Adrenal gland (tissue), 12 donors: ENCODE measurements around the gene FMNL2. TPM values are rescaled to one million over a fixed set of nuclear protein-coding genes. Genes with fewer than 3 reads are reported as not detected.

Experiments used
- DNase-seq, 7 donors: peaks; one replicate each; pipeline ENCODE4 v3.0.0-alpha.2; 2019 to 2020
- H3K27ac ChIP-seq, 5 donors: fragments of 200-600 bp; sonication (generic) in 4 of 5; 1 replicate in 3 of 5; 2 replicates in 2 of 5; pipeline versions ENCODE4 v1.5.1 to v1.8.0; 2016 to 2020; ENCODE audit warnings: mild to moderate bottlenecking in 1 of 5
- H3K27me3 ChIP-seq: fragments of 200-600 bp; 2 replicates; pipeline ENCODE4 v1.8.0; 2021
- H3K36me3 ChIP-seq, 2 donors: fragments of 200-600 bp; replicated peaks in 1 of 2; 1 replicate in 1 of 2; 2 replicates in 1 of 2; pipeline versions ENCODE4 v1.5.1 to v1.8.0; 2018 to 2022
- H3K4me1 ChIP-seq, 2 donors: fragments of 200-600 bp; replicated peaks in 1 of 2; 1 replicate in 1 of 2; 2 replicates in 1 of 2; pipeline versions ENCODE4 v1.5.1 to v1.8.0; 2018 to 2021
- H3K4me3 ChIP-seq, 4 donors: fragments of 200-600 bp; sonication (generic) in 3 of 4; one replicate each; pipeline ENCODE4 v1.5.1; 2016 to 2018
- H3K9me3 ChIP-seq, 3 donors: fragments of 200-600 bp; sonication (generic) in 1 of 3; replicated peaks in 1 of 3; 1 replicate in 2 of 3; 2 replicates in 1 of 3; pipeline versions ENCODE4 v1.5.1 to v1.8.0; 2016 to 2021
- POLR2A ChIP-seq, 2 donors: fragments of 450-650 bp; IDR thresholded peaks; one replicate each; pipeline ENCODE4 v1.6.1; 2017; ENCODE audit warnings: antibody characterized with exemption in 2 of 2, mild to moderate bottlenecking in 2 of 2, moderate library complexity in 1 of 2
- WGBS, 4 donors: extraction: QIAGEN DNeasy Blood & Tissue Kit in 2 of 4; methylation state at CpG; one replicate each; pipeline versions ENCODE4 v1.1.5 to v1.1.7; 2013 to 2017; 5-methylcytosine and 5-hydroxymethylcytosine counted together
- intact Hi-C, 2 donors: fragments of 100-400 bp; cut with DNase I; formaldehyde crosslinking; loops; one replicate each; pipeline versions ENCODE4 v1.14.1 to v1.15.0; 2022 to 2023
- polyA plus RNA-seq, 3 donors: library from polyadenylated mRNA; stranded (reverse); fragments of 200-250 nt in 2 of 3; fragments of 350-450 nt in 1 of 3; fragmentation: Illumina TruSeq in 1 of 3; extraction: RNeasy Lipid Tissue Mini Kit (QIAGEN cat#74804) in 1 of 3; gene quantifications; one replicate each; pipeline ENCODE4 v1.2.3, GENCODE V29; 2013 to 2014
- total RNA-seq, 9 donors: library from RNA; depleted of rRNA in 4 of 9; stranded (reverse); fragments of >200 nt in 4 of 9; fragments of 120-200 nt in 1 of 9; fragmentation: NEBNext Ultra II Directional in 1 of 9; extraction: Animal tissue kit (Norgen Biotek cat#: 25700) in 1 of 9; gene quantifications; one replicate each; pipeline versions ENCODE4 v1.1.0 to v1.2.4, GENCODE V29; 2013 to 2023
- TF ChIP-seq, protein P1 (sequence below), 6 experiments: fragments of 450-650 bp in 4 of 6; fragments of 200-600 bp in 2 of 6; sonication (generic) in 1 of 6; IDR thresholded peaks; 1 replicate in 5 of 6; 2 replicates in 1 of 6; pipeline versions ENCODE4 v1.5.1 to v1.8.0; 2016 to 2021; ENCODE audit warnings: antibody characterized with exemption in 6 of 6, mild to moderate bottlenecking in 2 of 6, moderate library complexity in 1 of 6
- donor health status: healthy with polysubstance abuse.
- donor health status: Bipolar disorder and iron deficiency.
- donor health status: DM: yes; HTN: yes; CAD: no.
- donor health status: DM: no; HTN: no; CAD: no.
- donor health status: DM: no; HTN: no; CAD: no.
- donor health status: DM: yes; HTN: yes; CAD: no.

FMNL2 gene
- total and polyA plus RNA-seq, 12 donors, result 23.5 to 54.2 (median 36.7) TPM

DNA sequence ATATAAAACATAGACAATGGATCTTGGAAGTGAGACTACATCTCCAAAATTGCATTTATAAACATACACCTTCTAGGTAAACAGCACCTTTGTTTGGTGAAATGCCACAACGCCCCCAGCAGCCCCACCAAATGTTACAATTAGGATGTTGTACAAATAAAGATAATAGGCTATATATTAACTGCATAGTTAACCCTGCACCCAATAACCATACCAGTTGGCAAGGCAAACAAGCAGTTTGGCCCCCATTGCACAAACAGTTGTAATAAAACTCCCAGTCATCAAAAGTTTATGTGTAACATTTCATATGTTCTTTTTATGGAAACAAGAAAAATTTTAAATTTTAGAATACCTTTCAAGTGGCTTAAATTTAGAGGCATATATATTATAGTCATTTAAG, 315.0 kb downstream of the FMNL2 start:
- Histone ChIP-seq H3K4me1 (peaks cover 5 to 23% of the 10 kb centered on the region in 2 donors), H3K4me3 (no peak overlapping the region), H3K9me3 (peaks cover 0 to 5% (median 0%) of the 10 kb centered on the region in 3 donors), H3K36me3 (peaks cover 0 to 11% of the 10 kb centered on the region in 2 donors), H3K27ac (no peak overlapping the region), H3K27me3 (no peaks in the 10 kb centered on the region)
- intact Hi-C loops, result no loop called here
- no peak for TF ChIP-seq POLR2A (IDR thresholded peaks at IDR 0.05)
- TF ChIP-seq, protein P1, sequence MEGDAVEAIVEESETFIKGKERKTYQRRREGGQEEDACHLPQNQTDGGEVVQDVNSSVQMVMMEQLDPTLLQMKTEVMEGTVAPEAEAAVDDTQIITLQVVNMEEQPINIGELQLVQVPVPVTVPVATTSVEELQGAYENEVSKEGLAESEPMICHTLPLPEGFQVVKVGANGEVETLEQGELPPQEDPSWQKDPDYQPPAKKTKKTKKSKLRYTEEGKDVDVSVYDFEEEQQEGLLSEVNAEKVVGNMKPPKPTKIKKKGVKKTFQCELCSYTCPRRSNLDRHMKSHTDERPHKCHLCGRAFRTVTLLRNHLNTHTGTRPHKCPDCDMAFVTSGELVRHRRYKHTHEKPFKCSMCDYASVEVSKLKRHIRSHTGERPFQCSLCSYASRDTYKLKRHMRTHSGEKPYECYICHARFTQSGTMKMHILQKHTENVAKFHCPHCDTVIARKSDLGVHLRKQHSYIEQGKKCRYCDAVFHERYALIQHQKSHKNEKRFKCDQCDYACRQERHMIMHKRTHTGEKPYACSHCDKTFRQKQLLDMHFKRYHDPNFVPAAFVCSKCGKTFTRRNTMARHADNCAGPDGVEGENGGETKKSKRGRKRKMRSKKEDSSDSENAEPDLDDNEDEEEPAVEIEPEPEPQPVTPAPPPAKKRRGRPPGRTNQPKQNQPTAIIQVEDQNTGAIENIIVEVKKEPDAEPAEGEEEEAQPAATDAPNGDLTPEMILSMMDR (IDR thresholded peaks at IDR 0.05), result no peak
- DNase-seq, result no peak
- WGBS, 4 donors, result 89 to 92% (median 90%) methylated on average over 1 of the region's 1 CpG

DNA sequence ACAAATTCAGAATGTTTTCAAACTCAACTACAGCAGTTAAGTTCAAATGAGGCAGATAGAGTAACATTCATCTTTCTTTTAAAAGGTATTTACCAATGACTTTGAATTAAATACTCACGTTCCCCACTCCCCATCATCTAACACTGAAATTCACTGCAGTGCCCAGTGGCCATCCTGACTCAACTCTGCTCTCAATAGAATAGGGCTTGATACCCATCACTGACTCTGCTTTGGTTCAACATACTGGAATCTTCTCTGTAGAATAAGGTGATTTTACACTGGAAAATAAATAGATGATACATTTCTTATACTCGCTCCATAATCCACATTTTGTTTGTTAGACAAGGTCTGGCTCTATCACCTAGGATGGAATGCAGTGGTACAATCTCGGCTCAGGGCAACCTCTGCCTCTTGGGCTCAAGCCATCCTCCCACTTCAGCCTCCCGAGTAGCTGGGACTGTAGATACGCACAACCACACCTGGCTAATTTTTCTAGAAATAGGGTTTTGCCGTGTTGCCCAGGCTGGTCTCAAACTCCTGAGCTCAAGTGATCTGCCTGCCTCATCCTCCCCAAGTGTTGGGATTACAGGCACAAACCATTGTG, 315.9 kb downstream of the FMNL2 start:
- H3K27ac ChIP-seq, result no peak overlapping the region
- DNase-seq, result no peak
- intact Hi-C loops, result no loop called here
- peaks cover 5 to 23% of the 10 kb centered on the region in 2 donors for H3K4me1 ChIP-seq
- no peak overlapping the region for H3K4me3 ChIP-seq
- H3K9me3 ChIP-seq, result peaks cover 0 to 5% (median 0%) of the 10 kb centered on the region in 3 donors
- TF ChIP-seq, protein P1 (IDR thresholded peaks at IDR 0.05), result no peak
- no peak for TF ChIP-seq POLR2A (IDR thresholded peaks at IDR 0.05)
- H3K36me3 ChIP-seq, result peaks cover 0 to 19% of the 10 kb centered on the region in 2 donors
- WGBS, 4 donors, result 95 to 97% (median 96%) methylated on average over 6 of the region's 6 CpGs
- H3K27me3 ChIP-seq, result no peaks in the 10 kb centered on the region

DNA sequence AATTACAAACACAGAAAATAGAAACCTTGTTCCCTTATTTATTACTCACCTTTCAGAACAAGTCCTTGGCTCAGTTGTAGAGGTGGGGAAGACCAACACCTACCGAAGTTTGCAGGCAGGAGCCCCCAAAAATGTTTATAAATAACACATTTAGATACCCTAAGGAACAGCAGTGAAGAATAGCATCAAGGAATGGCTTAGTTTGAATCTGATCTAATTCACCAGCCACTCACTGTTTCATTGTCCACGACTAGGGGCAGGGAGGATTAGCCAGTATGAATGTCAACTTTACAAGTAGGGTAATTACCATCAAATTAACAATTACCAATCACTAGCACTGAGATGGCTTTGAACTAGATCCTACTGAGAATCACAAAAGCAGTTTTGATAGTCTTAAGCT, 316.9 kb downstream of the FMNL2 start:
- H3K27ac ChIP-seq, result no peak overlapping the region
- DNase-seq, result no peak
- intact Hi-C loops, result no loop called here
- peaks cover 0 to 5% (median 0%) of the 10 kb centered on the region in 3 donors for H3K9me3 ChIP-seq
- H3K36me3 ChIP-seq, result peaks cover 0 to 28% of the 10 kb centered on the region in 2 donors
- H3K4me1 ChIP-seq, result peaks cover 5 to 21% of the 10 kb centered on the region in 2 donors
- TF ChIP-seq, protein P1 (IDR thresholded peaks at IDR 0.05), result no peak
- TF ChIP-seq POLR2A (IDR thresholded peaks at IDR 0.05), result no peak
- 78 to 82% (median 78%) methylated on average over 2 of the region's 2 CpGs for WGBS, 4 donors
- H3K4me3 ChIP-seq, result no peak overlapping the region
- no peaks in the 10 kb centered on the region for H3K27me3 ChIP-seq

DNA sequence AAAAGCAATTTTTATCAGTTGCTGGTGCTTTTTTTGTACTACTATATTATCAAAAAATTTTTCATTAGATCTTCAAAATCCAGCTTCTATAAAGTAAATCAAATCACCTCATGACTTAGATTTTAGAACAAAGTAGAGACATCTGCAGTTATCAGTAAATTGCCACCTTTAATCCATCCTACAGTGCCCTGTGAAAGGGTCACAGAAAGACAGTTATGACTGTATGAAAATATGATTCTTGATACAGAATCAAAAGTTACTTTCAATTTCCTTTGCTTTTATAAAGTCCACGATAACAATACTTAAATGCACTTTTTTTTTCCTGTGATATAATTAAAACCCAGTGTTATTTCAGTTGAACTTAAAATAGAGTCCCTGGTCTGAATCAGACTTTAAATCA, 320.9 kb downstream of the FMNL2 start:
- TF ChIP-seq, protein P1 (IDR thresholded peaks at IDR 0.05), result no peak
- TF ChIP-seq POLR2A (IDR thresholded peaks at IDR 0.05), result no peak
- H3K9me3 ChIP-seq, result peaks cover 0 to 5% (median 0%) of the 10 kb centered on the region in 3 donors
- H3K27ac ChIP-seq, result no peak overlapping the region
- WGBS, 4 donors, result 72 to 87% (median 83%) methylated on average over 1 of the region's 1 CpG
- no peak for DNase-seq
- H3K4me3 ChIP-seq, result no peak overlapping the region
- no peaks in the 10 kb centered on the region for H3K4me1 ChIP-seq
- intact Hi-C loops, result no loop called here
- peaks cover 0 to 59% of the 10 kb centered on the region in 2 donors for H3K36me3 ChIP-seq
- H3K27me3 ChIP-seq, result no peaks in the 10 kb centered on the region
